Measurements from ENCODE around the gene CRNN. TPM values are rescaled to one million over a fixed set of nuclear protein-coding genes. Genes with fewer than 3 reads are reported as not detected.

Gene CRNN
- total RNA-seq, 2 donors from 2014 or later, result not detected

DNA sequence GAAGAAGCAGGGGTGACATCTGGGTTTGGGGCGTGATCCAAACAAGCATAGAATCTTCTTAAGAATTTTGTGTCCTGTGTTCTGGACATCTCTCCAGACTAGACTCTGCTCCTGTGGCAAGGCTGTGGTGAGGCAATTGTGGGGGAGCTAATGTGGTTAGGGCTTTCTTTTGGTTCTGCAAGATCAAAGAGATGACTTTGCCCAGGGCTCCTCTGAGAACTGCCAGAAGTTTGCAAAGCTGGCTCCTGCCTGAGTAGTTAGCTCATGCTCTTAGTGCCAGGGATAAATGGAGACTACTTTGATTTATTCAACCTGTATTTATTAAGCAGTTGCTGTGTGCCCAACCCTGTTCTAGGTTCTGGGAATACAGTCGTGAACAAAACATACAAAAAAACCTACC lies 34.0 kb upstream of the CRNN start:
- no peak for TF ChIP-seq CTCF (IDR thresholded peaks at IDR 0.05)
- Histone ChIP-seq H3K27ac (no peak overlapping the region), H3K36me3 (no peaks in the 10 kb centered on the region), H3K4me3 (no peak overlapping the region), H3K9me3 (no peaks in the 10 kb centered on the region), H3K4me1 (peaks cover 0 to 4% of the 10 kb centered on the region in 2 donors), H3K27me3 (no peaks in the 10 kb centered on the region)
- no peak for DNase-seq (ENCODE audit: low spot score)

- no peaks in the 10 kb centered on the region for H3K27me3 ChIP-seq
- peaks cover 0 to 9% of the 10 kb centered on the region in 2 donors for H3K4me1 ChIP-seq
- TF ChIP-seq CTCF (IDR thresholded peaks at IDR 0.05), result no peak
- no peak overlapping the region for H3K27ac ChIP-seq
- DNase-seq (ENCODE audit: low spot score), result no peak
- no peaks in the 10 kb centered on the region for H3K9me3 ChIP-seq
- no peak overlapping the region for H3K4me3 ChIP-seq
- no peaks in the 10 kb centered on the region for H3K36me3 ChIP-seq
Measured at GRCh38 chr1:152447484-152447883, 33.4 kb upstream of the CRNN start.

GRCh38 chr1:152444045-152444444 lies 30.0 kb upstream of the CRNN start:
- H3K4me3 ChIP-seq, result no peak overlapping the region
- DNase-seq (ENCODE audit: low spot score), result no peak
- H3K27ac ChIP-seq, result no peak overlapping the region
- no peak for TF ChIP-seq CTCF (IDR thresholded peaks at IDR 0.05)
- no peaks in the 10 kb centered on the region for H3K9me3 ChIP-seq
- H3K4me1 ChIP-seq, result peaks cover 0 to 14% of the 10 kb centered on the region in 2 donors
- no peaks in the 10 kb centered on the region for H3K36me3 ChIP-seq
- H3K27me3 ChIP-seq, result no peaks in the 10 kb centered on the region

DNA sequence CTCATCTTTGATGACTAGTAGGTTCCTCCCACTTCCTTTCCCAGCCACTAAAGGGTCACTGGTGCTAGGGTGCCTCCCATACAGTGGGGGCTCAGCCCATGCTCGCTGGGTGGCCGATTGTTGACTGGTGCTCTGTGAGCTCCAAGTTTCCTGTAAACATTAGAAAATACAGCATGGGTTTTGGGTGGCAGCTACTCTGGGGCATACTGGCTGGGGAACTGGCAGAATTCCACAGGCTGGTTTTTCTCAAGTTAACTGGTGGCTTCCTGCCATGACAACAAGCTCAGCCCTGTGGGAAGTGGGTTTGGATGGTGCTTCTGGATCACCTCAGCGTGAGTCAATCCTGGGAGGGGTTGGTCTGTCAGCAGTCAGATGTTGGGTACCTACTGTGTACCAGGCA lies 28.7 kb upstream of the CRNN start:
- Histone ChIP-seq H3K36me3 (no peaks in the 10 kb centered on the region), H3K4me3 (no peak overlapping the region), H3K27ac (no peak overlapping the region), H3K9me3 (no peaks in the 10 kb centered on the region), H3K4me1 (peaks cover 0 to 14% of the 10 kb centered on the region in 2 donors), H3K27me3 (no peaks in the 10 kb centered on the region)
- no peak for TF ChIP-seq CTCF (IDR thresholded peaks at IDR 0.05)
- DNase-seq (ENCODE audit: low spot score), result no peak

DNA sequence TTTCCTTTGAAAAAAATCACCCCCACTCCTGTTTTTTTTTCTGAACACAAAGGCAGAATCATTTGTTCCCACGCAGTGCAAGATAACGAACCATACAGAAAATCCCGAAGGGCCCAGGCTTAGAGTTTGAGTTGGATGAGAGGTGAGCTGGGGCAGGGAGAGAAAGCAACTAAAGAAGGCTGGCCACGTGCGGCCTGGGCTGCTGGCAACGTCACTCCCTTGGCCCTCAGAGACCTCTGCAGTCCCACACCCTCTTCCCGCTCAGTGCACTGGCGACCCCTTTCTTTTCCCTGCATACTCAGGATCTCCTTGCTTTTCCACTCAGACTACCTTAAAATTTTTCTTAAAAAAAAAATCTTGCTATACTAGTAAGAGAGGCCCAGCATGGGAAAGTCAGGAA lies 28.2 kb upstream of the CRNN start:
- no peak for TF ChIP-seq CTCF (IDR thresholded peaks at IDR 0.05)
- no peak for DNase-seq (ENCODE audit: low spot score)
- no peak overlapping the region for H3K27ac ChIP-seq

DNA sequence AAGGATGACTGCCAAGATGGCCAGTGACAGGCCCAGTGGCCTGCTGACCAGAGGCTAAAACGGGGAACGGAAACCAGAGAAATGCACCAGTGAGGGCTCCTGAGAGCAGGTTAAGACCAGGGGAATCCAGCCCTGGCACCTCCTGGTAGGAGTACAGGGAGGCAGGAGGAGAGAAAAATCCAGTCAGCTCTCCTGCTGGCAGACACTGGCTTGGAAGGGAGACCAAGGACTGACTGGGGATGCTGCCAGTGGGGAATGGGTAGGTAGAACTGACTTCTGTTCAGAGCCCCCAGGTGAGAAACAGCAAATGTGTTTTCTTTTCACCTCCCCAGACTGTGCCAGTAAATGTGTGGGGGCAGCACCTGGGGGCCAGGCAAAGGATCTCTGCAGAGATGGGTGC lies 27.7 kb upstream of the CRNN start:
- peaks cover 0 to 14% of the 10 kb centered on the region in 2 donors for H3K4me1 ChIP-seq
- peak overlapping the region in 1 of 2 donors; percentile 18 for H3K27ac ChIP-seq
- DNase-seq (ENCODE audit: low spot score), result no peak
- no peaks in the 10 kb centered on the region for H3K27me3 ChIP-seq
- no peak for TF ChIP-seq CTCF (IDR thresholded peaks at IDR 0.05)
- no peaks in the 10 kb centered on the region for H3K9me3 ChIP-seq
- no peak overlapping the region for H3K4me3 ChIP-seq
- H3K36me3 ChIP-seq, result no peaks in the 10 kb centered on the region

More for the DNA sequence above, 28.2 kb upstream of the CRNN start:
- H3K4me3 ChIP-seq, result no peak overlapping the region
- H3K36me3 ChIP-seq, result no peaks in the 10 kb centered on the region
- H3K9me3 ChIP-seq, result no peaks in the 10 kb centered on the region
- no peaks in the 10 kb centered on the region for H3K27me3 ChIP-seq
- peaks cover 0 to 14% of the 10 kb centered on the region in 2 donors for H3K4me1 ChIP-seq

Measured in right atrium auricular region (tissue), 2 donors.